ENCODE measurements around the gene SLC51A. TPM values are rescaled to one million over a fixed set of nuclear protein-coding genes. Genes with fewer than 3 reads are reported as not detected.
"Not testable (repeated sequence)": the region's sequence is repeated elsewhere in the genome, so short reads cannot be mapped to it uniquely, and the experiment has no call there.

Gene SLC51A
- total RNA-seq, 1 donor from 2014 or later, result 3.7 TPM

GRCh38 chr3:196202516-196202970, 13.8 kb upstream of the SLC51A start:
- Mint-ChIP-seq H3K4me1 (ENCODE audit: unreplicated experiment) (no peaks in the 10 kb centered on the region), H3K27me3 (peaks cover 32% of the 10 kb centered on the region), H3K27ac (no peak overlapping the region), H3K9me3 (peaks cover 5% of the 10 kb centered on the region), H3K36me3 (no peaks in the 10 kb centered on the region), H3K4me3 (no peak overlapping the region)
- no peak for DNase-seq (ENCODE audit: extremely low spot score, unreplicated experiment)
- TF ChIP-seq CTCF (conservative IDR thresholded peaks at IDR 0.05), result no peak

DNA sequence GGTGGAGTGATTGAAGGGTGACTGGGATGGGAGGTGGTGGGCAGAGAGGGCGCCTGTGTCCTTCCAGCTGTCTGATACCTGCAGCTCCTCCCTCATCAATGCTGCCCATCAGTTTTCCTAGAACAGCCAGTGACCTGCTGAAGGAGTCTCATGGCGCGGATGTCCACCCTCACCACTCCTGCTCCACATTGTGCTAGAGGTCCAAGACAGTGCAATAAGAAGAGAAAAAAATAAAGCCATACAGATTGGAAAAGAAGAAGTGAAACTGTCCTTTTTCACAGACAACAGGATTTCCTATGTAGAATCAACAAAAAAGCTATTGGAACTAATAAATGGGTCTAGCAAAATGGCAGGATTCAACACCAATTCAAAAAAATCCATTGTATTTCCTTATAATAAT, 12.5 kb upstream of the SLC51A start:
- Mint-ChIP-seq H3K27me3 (peaks cover 32% of the 10 kb centered on the region), H3K4me1 (ENCODE audit: unreplicated experiment) (no peaks in the 10 kb centered on the region), H3K27ac (no peak overlapping the region), H3K36me3 (no peaks in the 10 kb centered on the region), H3K9me3 (peaks cover 5% of the 10 kb centered on the region), H3K4me3 (no peak overlapping the region)
- DNase-seq (ENCODE audit: extremely low spot score, unreplicated experiment), result no peak
- no peak for TF ChIP-seq CTCF (conservative IDR thresholded peaks at IDR 0.05)

GRCh38 chr3:196205442-196206205, 10.7 kb upstream of the SLC51A start:
- Mint-ChIP-seq H3K4me3 (peak overlapping the region; percentile 2), H3K27me3 (peaks cover 32% of the 10 kb centered on the region)
- H3K36me3 Mint-ChIP-seq; H3K9me3 Mint-ChIP-seq; DNase-seq (ENCODE audit: extremely low spot score, unreplicated experiment); H3K4me1 Mint-ChIP-seq (ENCODE audit: unreplicated experiment); H3K27ac Mint-ChIP-seq: not testable (repeated sequence)

DNA sequence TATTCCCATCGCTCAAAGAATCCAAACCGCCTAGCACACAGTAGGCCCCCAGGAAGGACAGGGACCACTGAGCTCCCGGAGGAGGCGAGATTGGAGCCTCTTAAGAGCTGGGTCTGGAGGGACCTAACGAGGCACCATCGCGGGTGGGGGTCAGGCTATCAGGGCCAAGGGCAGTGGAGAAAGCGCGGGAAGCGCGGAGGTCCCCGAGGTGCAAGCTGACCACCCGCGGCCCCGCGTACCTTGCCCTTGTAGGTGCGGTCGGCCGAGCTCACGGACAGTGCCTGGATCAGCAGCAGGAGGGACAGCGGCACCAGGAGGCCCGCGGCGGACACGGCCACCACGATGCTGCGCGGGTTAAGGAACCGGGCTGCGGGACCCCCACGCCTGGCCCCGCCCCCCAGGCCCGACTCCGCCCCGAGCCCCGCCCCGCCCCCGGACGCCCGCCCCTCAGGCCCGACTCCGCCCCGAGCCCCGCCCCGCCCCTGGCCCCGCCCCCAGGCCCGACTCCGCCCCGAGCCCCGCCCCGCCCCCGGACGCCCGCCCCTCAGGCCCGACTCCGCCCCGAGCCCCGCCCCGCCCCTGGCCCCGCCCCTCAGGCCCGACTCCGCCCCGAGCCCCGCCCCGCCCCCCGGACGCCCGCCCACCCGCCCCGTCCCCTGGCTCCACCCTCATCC, 9.0 kb upstream of the SLC51A start:
- no peak for TF ChIP-seq CTCF (conservative IDR thresholded peaks at IDR 0.05)
- H3K4me1 Mint-ChIP-seq (ENCODE audit: unreplicated experiment), result no peaks in the 10 kb centered on the region
- no peaks in the 10 kb centered on the region for H3K36me3 Mint-ChIP-seq
- H3K9me3 Mint-ChIP-seq, result peaks cover 5% of the 10 kb centered on the region
- H3K27me3 Mint-ChIP-seq, result peaks cover 32% of the 10 kb centered on the region
- no peak for DNase-seq (ENCODE audit: extremely low spot score, unreplicated experiment)
- H3K4me3 Mint-ChIP-seq, result peak overlapping the region; percentile 34
- no peak overlapping the region for H3K27ac Mint-ChIP-seq

- Mint-ChIP-seq H3K4me3 (peak overlapping the region; percentile 77), H3K36me3 (no peaks in the 10 kb centered on the region), H3K9me3 (peaks cover 5% of the 10 kb centered on the region), H3K27ac (no peak overlapping the region), H3K4me1 (ENCODE audit: unreplicated experiment) (peaks cover 3% of the 10 kb centered on the region), H3K27me3 (peaks cover 29% of the 10 kb centered on the region)
- DNase-seq (ENCODE audit: extremely low spot score, unreplicated experiment), result no peak
- TF ChIP-seq CTCF (conservative IDR thresholded peaks at IDR 0.05), result no peak
These were observed 8.3 kb upstream of the SLC51A start for GRCh38 chr3:196207833-196208607.

Measured in type B pancreatic cell (in vitro differentiated cells).